Measurements from ENCODE around the gene KDM2A.

DNA sequence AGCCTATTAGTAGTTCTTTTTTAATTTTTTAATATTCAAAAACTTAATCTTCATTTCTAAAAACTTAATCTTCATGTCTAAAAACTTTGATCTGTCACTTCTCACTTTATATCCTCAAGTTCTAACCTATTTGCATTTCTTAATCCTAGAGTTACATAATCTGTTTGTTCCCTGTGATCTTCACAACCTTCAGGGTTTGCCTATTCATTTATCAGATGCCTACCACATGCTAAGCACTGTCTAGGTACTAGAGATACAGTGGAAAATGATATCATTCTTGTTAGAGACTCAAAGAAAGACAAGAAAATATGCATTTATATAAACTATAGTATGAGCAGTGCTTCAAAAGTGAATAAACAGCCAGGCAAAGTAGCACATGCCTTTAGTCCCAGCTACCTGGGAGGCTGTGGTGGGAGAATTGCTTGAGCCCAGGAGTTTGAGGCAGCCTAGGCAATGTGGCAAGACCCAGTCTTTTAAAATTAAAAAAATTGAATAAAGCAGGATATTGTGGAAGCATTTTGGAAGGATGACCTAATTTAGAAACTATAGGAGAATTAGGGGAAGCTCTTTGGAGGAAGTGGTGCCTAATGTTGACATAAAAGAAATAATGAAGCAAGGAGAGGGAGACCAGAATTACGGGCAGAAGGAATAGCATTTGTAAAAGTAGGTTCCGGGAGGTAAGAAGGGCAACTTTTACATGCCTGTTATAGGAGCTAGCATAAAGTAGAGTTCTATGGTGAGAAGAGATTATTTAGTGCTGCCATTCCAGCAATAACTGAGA is 92.8 kb downstream of the KDM2A start:
- no peak for TF ChIP-seq JUN (IDR thresholded peaks at IDR 0.05; ENCODE audit: borderline replicate concordance, insufficient read depth, insufficient read length, low read depth)
- no peak for TF ChIP-seq EZH2 (IDR thresholded peaks at IDR 0.05; ENCODE audit: borderline replicate concordance, low read depth, low read length, severe bottlenecking)
- TF ChIP-seq POLR2AphosphoS5 (IDR thresholded peaks at IDR 0.05; ENCODE audit: insufficient read depth, low read depth, low read length), result no peak
